HL-60/S4 (cell line): ENCODE measurements around the gene SEC14L2.
"Not testable (repeated sequence)": the region's sequence is repeated elsewhere in the genome, so short reads cannot be mapped to it uniquely, and the experiment has no call there.

Experiments used
- in situ Hi-C: fragments of 300-500 bp; cut with MboI; formaldehyde crosslinking; loops from 2 replicates; pipeline ENCODE4 v1.14.3; 2022; ENCODE audit warnings: low sequenced_read_pairs

Gene SEC14L2

DNA sequence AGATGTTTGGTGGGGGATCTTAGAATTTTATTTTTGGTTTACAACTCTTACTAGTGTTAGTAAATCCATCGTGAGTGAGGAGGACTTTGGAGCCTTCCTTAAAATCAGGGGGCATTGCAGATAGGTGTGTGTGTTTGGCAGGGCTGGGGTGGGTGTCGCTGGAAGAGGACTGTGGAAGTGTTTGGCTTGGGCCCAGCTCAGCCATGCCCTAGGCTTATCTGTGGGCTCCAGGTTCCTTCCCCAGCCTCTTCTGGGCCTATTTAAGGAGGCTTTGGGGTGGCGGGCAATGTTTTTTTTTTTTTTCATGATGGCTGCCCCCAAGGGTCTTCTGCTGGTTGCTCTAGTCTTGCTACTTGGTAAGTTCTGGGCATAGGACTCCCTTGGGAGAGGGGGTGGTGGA is 50.8 kb downstream of the SEC14L2 start:
- in situ Hi-C loops, result no loop called here

DNA sequence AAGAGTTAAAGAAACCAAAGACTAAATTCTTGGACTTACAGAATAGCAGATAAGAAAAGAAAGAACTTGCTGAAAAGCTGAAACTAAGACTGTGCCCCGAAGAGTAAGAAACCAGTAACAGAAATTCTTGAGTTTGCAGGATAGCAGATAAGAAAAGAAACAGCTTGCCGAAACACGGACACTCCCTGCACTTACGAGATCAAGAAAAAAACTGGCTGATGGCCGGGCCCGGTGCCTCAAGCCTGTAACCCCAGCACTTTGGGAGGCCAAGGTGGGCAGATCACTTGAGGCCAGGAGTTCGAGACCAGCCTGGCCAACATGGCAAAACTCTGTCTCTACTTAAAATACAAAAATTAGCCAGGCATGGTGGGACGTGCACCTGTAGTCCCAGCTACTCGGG is 54.7 kb downstream of the SEC14L2 start:
- in situ Hi-C loops, result not testable (repeated sequence)

DNA sequence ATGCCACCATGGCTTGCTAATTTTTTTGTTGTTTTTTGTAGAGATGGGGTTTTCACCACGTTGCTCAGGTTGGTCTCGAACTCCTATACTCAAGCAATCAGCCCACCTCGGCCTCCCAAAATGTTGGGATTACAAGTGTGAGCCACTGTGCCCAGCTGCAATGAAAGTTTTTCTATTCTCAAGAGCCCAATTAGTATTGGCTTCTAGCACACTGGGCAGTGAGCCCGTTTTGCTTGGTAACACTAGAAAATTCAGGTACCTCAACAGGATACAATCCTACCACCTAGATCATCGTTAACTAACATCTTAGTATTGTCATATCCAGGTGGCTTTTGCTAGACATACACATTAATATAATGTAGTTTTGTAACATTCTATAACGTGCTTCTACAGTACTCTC is 56.0 kb downstream of the SEC14L2 start:
- in situ Hi-C loops, result no loop called here

DNA sequence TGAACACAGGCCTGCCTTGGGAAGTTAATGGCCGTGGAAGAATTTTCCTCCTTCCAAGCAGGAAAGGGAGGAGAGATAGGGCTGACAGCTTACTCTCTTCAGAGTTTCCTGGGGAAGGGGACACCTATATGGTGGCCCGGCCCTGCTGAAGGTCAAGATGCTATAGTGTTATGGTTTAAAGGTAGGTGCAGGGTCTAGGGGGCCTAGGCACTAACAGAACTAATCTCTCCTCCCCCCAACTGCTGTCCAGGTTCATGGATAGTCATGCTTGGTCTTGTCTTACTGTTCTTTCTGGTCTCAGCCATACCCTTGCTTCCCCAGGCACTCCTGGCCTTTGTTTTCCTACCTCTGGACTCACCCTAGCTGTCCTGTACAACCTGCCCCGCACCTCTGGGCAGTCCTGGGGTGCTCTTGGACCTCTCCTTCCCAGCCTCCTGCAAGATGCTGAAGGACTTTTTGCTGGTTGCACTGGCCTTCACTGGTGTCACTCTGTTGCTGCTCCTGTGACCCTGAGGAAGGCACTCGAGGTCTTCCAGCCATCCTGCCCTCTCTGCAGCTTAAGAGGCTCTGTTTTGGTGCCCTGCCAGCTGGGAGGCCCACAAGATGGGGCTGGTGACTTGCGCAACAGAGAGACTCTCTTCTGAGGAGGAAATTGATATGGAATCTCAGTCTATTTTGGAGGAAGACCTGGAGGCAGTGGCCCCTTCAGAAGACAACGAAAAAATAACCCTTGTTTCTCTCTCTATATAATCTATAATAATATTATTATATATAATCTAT is 57.1 kb downstream of the SEC14L2 start:
- in situ Hi-C loops, result no loop called here

DNA sequence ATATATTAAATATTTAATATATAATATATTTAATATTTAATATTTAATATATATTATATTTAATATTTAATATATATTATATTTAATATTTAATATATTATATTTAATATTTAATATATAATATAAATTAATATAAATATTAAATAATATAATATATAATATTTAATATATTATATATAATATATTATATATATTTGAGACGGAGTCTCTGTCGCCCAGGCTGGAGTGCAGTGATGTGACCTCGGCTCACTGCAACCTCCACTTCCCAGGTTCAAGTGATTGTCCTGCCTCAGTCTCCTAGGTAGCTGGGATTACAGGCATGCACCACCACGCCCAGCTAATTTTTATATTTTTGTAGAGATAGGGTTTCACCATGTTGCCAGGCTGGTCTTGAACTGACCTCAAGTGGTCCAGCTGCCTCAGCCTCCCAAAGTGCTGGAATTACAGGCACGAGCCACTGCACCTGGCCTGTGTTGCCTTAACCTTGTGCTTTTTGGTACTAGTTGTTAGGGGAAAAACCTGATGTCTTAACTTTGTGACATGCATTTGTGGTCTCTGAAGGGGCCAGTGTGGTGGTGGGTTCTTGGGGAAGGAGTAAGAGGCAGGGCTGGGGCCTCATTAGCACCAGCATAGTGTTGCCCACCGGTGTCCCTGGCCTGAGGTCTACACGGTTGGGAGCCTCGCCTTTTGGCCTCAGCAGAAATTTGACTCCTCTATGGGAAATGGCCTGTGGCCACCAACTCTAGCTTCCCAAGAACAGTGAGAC is 58.4 kb downstream of the SEC14L2 start:
- in situ Hi-C loops, result no loop called here

DNA sequence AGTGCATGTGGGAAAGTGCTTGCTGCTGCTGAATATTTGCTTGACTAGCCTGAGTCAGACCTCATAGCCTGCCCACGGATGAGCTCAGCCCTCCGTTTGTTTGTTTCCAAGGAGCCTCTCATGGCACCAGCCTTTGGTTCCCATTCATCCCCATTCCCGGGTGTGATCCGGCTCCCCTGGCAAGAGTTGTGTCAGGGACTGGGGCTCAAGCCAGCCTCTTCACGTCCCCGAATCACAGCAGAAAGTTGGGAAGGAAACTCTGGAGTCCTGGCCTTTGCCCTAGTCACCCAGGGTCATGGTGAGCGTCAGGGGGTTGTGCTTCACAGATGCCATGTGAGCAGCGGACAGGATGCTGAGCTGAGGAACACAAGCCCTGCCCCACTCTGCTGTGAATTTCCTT is 61.2 kb downstream of the SEC14L2 start:
- in situ Hi-C loops, result no loop called here

DNA sequence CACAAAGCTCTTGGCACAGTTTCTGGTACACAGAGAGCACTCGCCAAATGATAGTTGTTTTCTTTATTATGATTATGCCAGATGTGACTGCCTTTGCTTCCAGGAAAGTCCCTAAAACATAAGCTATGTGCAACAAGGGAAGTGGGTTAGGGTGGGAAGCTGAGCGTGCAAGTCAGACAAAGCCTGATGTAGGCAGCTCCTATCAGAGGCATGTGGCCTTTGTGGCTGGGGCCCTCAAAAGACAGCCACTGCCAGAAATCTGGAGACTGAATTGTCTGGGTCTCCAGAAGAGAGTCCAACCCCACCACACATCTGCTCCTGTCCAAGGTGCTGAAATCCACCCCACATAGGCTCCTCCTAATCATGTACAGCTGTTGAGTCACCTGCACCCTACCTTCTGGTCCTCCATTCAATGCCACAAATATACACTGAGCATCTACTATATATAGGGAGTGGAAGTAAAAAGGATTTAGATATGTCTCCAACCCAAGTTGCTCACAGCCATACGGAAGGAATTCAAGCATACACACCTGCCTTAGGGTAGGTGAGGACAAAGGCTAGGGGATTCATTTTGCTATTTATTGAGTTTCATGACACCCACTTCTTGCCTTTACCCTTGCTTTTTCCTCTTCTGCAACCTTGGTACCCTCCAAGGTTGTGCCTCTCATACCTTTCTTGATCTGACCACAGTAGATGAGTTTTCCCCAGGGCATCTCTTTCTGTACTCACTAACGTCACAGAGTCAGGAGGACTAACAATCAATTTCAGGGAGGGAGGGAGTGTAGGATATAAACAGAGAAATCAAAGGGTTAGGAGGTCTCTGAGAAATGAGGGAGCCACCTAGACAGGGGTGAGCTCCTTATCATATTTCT is 62.6 kb downstream of the SEC14L2 start:
- in situ Hi-C loops, result no loop called here

DNA sequence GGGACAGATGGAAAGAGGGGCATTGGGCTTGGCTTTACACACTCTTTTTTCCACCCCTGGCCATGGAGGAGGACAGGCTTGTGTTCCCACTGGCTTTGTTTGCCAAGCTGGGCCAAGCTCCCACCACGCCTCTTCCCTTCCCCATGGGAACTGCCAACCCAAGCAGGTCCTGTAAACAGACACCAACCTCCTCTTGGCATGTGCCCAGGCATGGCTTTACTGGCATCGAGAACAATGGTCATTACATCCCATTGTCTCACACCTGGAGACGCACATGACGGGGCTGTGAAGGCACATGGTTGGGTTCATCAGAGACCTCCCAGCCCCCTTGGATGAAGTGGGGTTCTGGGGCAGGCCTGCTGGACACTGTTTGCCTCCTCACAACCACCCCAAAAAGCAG is 63.3 kb downstream of the SEC14L2 start:
- in situ Hi-C loops, result no loop called here

DNA sequence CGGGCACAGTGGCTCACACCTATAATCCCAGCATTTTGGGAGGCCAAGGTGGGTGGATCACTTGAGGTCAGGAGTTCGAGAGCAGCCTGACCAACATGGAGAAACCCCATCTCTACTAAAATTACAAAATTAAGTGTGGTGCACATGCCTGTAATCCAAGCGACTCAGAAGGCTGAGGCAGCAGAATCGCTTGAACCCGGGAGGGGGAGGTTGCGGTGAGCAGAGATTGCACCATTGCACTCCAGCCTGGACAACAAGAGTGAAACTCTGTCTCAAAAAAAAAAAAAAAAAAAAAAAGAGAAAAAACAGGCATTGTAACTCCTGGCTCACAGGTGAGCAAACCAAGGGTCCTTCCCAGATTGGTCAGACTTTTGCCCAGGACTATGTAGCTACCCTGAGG is 63.7 kb downstream of the SEC14L2 start:
- in situ Hi-C loops, result not testable (repeated sequence)

DNA sequence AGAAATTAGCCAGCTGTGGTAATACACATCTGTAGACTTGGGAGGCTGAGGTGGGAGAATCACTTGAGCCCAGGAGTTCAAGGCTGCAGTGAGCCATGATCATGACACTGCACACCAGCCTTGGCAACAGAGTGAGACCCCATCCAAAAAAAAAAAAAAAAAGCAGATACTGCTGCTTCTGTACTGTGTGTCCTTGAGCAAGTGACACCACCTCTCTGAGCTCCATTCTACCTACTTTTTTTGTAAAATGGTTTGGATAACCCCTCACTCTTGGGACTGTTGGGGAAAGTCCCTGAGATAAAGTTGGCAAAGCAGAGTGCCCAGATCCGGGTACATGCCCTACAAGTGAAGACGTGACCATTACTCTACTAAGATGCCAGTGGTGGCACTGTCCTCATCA is 72.3 kb downstream of the SEC14L2 start:
- in situ Hi-C loops, result no loop called here

DNA sequence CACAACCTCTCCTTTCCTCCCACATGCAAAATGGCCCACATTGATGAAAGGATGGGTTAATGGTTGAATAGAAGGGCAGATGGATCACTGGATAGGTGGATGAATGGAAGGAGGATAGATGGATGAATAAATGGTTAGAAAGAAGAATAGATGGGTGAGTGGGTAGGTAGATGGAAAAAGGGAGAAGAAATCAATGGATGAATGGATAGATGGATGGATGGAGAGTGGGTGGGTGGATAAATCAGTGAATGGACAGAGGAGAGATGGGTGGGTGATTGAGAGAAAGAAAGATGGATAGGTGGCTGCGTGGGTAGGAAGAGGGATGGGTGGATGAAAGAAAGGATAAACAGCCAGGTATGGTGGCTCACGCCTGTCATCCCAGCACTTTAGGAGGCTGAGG is 73.8 kb downstream of the SEC14L2 start:
- in situ Hi-C loops, result no loop called here

DNA sequence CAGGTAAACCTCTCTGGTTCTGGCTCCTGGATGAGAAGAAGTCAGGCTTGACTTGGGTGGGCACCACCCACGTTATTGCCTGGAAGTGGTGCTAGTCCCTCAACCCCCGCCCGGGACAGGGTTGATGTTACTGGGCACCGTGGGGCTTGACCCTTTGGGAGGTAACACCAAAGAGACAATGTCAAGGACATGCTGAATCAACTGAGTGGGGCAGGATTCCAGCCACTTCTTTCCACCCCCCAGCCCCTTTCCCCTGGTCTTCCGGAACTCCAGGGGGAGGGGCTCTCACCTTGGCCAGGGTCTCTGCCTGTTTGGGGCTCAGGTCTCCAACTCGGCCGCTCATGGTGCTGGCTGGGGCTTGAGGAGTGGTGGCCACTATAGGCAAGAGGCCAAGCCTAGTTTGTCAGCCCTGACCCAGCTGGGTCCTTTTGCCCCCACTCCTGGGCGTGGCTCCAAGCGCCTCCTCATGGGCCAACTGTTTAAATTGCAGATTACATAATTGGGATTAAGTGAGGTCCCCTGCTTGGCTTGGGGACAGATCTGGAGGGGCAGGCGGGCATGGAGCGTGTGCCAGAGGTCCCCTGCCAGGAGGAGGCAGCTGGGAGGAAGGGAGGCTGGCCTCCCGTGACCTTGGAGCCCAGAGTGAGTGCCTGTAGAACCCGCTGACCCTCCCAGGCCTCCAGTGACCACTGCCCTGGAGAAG is 74.9 kb downstream of the SEC14L2 start, which contains the start of gene SEC14L3:
SEC14L3 (minus strand) TSS at position 402 of the 703 bp plus-strand sequence; CDS start at position 343, 59 bp downstream.
- in situ Hi-C loops, result no loop called here

DNA sequence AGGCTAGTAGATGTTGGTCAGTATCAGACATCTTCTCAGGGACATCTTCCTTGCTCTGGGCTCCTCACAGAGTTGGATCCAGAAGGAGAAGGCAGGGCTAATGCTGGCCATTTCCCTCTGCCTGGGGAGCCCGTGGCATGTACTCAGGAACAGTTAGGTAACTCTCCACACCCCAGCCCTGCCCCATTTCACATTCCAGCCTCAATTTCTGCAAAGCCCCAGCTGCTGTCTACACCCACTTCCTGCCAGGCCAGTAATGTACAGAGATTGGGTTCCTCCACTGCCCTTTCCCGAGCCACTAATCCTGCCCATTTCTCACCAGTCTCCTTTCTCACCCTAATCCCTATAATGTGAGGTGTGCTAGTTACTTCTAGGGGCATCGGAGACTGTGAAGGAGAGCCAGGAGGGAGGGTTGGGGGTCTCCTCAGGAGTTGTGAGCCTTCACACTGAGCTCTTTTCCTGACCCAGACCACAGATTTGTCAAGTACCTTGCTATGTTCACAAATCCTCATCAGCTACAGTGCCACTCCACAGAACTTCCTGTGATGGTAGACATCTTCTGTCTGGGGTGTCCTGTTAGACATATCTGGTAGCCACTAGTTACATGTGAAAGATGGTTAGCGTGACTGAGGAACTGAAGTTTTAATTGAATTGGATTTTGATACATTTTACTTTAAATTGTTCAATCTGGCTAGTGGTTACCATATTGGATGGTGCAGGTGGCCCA is 76.3 kb downstream of the SEC14L2 start:
- in situ Hi-C loops, result no loop called here

DNA sequence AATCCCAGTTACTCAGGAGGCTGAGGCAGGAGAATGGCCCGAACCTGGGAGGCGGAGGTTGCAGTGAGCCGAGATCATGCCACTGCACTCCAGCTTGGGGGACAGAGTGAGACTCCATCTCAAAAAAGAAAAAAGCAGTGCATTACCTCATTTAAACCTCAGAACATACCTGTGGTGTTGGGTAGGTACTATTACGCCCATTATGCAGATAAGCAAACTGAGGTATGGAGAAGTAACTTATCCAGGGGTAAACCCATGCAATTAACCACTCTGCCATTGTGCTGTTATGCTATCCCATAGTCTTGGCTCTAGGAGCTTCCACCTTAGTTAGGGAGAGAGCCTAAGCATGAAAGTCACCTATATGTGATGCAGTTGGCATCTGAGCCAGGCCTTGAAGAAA is 77.3 kb downstream of the SEC14L2 start:
- in situ Hi-C loops, result no loop called here
